Upper lobe of left lung (tissue), 6 donors: ENCODE data around the gene LRRC46. TPM values are rescaled to one million over a fixed set of nuclear protein-coding genes. Genes with fewer than 3 reads are reported as not detected.

Source experiments
- ATAC-seq, 2 donors: fragments of 200-7000 bp; cut with Tn5 transposase; one replicate each; pipeline ENCODE4 v1.9.1; 2022; ENCODE audit warnings: mild to moderate bottlenecking in 2 of 2, moderate library complexity in 2 of 2; ENCODE audit not compliant: low FRiP score in 2 of 2
- DNase-seq, 2 donors: peaks; one replicate each; pipeline ENCODE4 v3.0.0-alpha.2; 2019 to 2020
- H3K27ac ChIP-seq, 4 donors: fragments of 200-600 bp; sonication (generic); one replicate each; pipeline ENCODE4 v1.5.1; 2016 to 2019
- H3K27me3 ChIP-seq, 4 donors: fragments of 200-600 bp; sonication (generic); one replicate each; pipeline ENCODE4 v1.5.1; 2017 to 2019
- H3K36me3 ChIP-seq, 4 donors: fragments of 200-600 bp; sonication (generic); one replicate each; pipeline ENCODE4 v1.5.1; 2016 to 2019
- H3K4me1 ChIP-seq, 4 donors: fragments of 200-600 bp; sonication (generic); one replicate each; pipeline ENCODE4 v1.5.1; 2018 to 2019
- H3K4me3 ChIP-seq, 4 donors: fragments of 200-600 bp; sonication (generic); one replicate each; pipeline ENCODE4 v1.5.1; 2017 to 2019; ENCODE audit warnings: mild to moderate bottlenecking in 2 of 4, moderate library complexity in 1 of 4
- H3K9me3 ChIP-seq, 4 donors: fragments of 200-600 bp; sonication (generic); one replicate each; pipeline ENCODE4 v1.5.1; 2018 to 2019
- EP300 ChIP-seq, 4 donors: sonication (generic); formaldehyde crosslinking; IDR thresholded peaks; one replicate each; pipeline ENCODE4 v1.5.1; 2017; ENCODE audit warnings: antibody characterized with exemption in 4 of 4, control low read depth in 2 of 4
- POLR2A ChIP-seq, 4 donors: fragments of 450-650 bp; IDR thresholded peaks; one replicate each; pipeline ENCODE4 v1.5.1; 2016 to 2017; ENCODE audit warnings: antibody characterized with exemption in 4 of 4, mild to moderate bottlenecking in 2 of 4
- POLR2AphosphoS5 ChIP-seq, 2 donors: sonication (generic); formaldehyde crosslinking; IDR thresholded peaks; one replicate each; pipeline ENCODE4 v1.5.1; 2017; ENCODE audit warnings: antibody characterized with exemption in 2 of 2
- WGBS, 2 donors: methylation state at CpG; one replicate each; pipeline ENCODE4 v1.1.5; 2017 to 2018; 5-methylcytosine and 5-hydroxymethylcytosine counted together
- total RNA-seq, 6 donors: library from RNA; depleted of rRNA in 4 of 6; stranded (reverse); fragments of >200 nt in 4 of 6; gene quantifications; one replicate each; pipeline versions ENCODE4 v1.1.0 to v1.2.1, GENCODE V29; 2016 to 2021
- TF ChIP-seq, protein P1 (sequence below), 6 experiments: fragments of 450-650 bp in 4 of 6; fragments of 200-600 bp in 2 of 6; sonication (generic) in 2 of 6; IDR thresholded peaks; one replicate each; pipeline ENCODE4 v1.5.1; 2016 to 2019; ENCODE audit warnings: antibody characterized with exemption in 6 of 6
- donor health status: DM: no; HTN: no; CAD: no; lungs with moderate emphysema.
- donor health status: DM: no; HTN: yes; CAD: no; lungs with severe emphysema.

The LRRC46 gene
- total RNA-seq, 6 donors from 2014 or later = 0.49 to 23.5 (median 9.1) TPM

DNA sequence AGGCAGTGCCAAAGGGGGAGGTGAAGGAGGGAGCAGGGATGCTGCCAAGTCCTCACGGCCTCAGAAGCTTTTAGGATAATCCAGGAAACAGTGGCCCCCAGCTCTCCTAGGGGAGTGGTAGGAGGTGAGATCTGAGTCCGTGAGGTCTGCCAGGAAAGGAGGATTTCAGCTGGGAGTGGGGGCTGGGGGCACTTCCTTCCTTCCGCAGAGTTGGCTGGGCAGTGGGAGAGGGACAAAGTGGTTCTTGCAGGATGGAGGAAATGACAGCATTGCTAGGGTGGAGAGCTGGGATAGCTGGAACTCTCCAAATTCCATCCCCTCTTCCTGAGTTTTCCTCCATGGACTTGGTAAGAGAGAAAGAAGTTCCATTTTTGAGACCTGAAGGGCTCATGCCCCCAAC lies 24.3 kb downstream of the LRRC46 start:
- no peak for DNase-seq
- peak overlapping the region; percentile 40 to 70 (median 56) for H3K27ac ChIP-seq
- no peak for TF ChIP-seq POLR2A (IDR thresholded peaks at IDR 0.05)
- TF ChIP-seq POLR2AphosphoS5 (IDR thresholded peaks at IDR 0.05) = peak; percentile 42
- peak in 2 of 4 donors; percentile 16 to 31 for TF ChIP-seq EP300 (IDR thresholded peaks at IDR 0.05)
- H3K27me3 ChIP-seq = peaks cover 0 to 31% (median 3%) of the 10 kb centered on the region in 4 donors
- peaks cover 16 to 27% (median 17%) of the 10 kb centered on the region in 4 donors for H3K4me1 ChIP-seq
- peak overlapping the region in 2 of 4 donors; percentile 2 to 8 for H3K4me3 ChIP-seq
- ATAC-seq = no peak
- no peaks in the 10 kb centered on the region for H3K9me3 ChIP-seq
- 33 to 36% methylated on average over 3 of the region's 3 CpGs for WGBS, 2 donors
- H3K36me3 ChIP-seq = no peaks in the 10 kb centered on the region

DNA sequence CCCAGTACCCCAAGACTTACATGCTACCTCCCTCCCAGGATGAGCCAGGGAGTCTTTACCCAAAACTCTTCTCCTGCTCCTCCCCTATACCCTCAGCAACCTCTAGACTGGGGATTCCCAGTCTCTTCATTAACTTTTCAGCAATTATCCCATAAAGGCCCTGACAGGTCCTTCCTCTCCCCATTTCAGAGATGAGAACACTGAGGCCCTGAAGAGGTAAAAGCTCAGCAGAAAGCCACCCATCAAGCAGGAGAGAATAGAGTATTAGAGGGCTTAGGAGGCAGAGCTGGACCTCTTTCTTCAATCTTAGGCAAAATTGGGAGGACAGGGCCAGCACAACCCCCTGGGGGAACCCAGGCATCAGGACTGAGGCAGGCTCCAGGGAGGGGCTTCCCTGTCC lies 25.4 kb downstream of the LRRC46 start:
- no peak for DNase-seq
- ATAC-seq = no peak
- Histone ChIP-seq H3K36me3 (no peaks in the 10 kb centered on the region), H3K27me3 (peaks cover 0 to 25% (median 0%) of the 10 kb centered on the region in 4 donors), H3K4me3 (no peak overlapping the region), H3K4me1 (peaks cover 5 to 16% (median 7%) of the 10 kb centered on the region in 4 donors), H3K9me3 (no peaks in the 10 kb centered on the region), H3K27ac (peak overlapping the region in 2 of 4 donors; percentile 57 to 70)
- TF ChIP-seq POLR2AphosphoS5 (IDR thresholded peaks at IDR 0.05) (no peak), EP300 (IDR thresholded peaks at IDR 0.05) (no peak), POLR2A (IDR thresholded peaks at IDR 0.05) (no peak)
- TF ChIP-seq, protein P1, sequence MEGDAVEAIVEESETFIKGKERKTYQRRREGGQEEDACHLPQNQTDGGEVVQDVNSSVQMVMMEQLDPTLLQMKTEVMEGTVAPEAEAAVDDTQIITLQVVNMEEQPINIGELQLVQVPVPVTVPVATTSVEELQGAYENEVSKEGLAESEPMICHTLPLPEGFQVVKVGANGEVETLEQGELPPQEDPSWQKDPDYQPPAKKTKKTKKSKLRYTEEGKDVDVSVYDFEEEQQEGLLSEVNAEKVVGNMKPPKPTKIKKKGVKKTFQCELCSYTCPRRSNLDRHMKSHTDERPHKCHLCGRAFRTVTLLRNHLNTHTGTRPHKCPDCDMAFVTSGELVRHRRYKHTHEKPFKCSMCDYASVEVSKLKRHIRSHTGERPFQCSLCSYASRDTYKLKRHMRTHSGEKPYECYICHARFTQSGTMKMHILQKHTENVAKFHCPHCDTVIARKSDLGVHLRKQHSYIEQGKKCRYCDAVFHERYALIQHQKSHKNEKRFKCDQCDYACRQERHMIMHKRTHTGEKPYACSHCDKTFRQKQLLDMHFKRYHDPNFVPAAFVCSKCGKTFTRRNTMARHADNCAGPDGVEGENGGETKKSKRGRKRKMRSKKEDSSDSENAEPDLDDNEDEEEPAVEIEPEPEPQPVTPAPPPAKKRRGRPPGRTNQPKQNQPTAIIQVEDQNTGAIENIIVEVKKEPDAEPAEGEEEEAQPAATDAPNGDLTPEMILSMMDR (IDR thresholded peaks at IDR 0.05) = no peak

DNA sequence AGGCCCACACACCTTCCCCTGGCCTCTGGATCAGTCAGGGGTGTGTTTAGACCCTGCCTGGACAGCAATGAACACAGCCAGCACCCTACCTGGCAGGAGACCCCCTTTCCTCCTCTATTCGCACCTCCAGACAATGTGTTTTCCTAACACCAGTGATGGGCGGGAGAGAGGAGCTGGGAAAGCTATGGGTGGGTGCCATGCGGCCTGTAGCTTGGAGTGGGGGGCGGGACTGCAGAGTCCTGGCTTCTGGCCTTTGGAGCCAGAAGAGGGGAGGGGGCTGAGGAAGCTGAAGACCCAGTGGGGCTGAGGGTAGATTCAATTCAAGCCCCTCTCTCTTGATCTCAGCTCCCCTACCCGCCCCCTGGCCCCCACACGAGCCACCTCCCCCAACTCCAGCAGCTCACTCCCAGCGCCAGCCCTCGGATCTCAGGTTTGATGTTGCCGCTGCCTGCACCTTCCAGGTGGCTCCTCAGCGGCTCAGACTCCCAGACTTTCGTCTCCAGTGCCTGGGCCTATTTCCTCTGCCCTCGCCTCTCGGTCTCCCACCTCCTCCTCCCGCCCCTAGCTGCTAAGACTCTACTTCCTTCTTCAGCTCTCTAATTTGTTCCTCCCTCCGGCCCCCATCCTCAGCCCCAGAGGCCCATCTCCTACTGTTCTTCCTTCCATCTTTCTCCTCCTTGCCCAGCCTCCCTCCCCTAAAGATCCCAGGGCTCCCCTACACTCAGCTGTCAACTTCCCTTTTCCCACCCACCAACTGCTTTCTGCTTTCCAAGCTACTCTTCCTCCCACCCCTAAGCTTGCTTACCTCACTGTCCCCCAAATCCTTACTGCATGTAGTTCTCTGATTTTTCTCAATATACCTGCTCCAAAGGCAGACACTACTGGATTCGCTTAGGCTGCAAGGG lies 26.3 kb downstream of the LRRC46 start:
- no peak for ATAC-seq
- 77 to 88% methylated on average over 16 of the region's 16 CpGs for WGBS, 2 donors

DNA sequence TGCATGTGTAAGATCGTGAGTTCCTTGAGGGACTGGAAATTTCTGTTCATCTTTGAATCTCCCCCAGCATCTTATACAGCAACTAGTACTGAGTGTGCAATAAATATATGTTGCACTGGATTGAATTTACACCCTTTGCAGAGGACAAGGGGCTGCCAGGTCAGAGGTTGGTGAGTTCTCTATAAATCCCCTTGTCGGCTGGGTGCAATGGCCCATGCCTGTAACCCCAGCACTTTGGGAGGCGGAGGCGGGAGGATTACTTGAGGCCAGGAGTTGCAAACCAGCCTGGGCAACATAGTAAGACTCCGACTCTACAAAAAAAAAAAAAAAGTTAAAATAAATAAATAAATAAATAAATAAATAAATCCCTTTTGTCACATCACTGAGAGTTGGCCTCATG lies 28.9 kb downstream of the LRRC46 start:
- Histone ChIP-seq H3K27me3 (no peaks in the 10 kb centered on the region), H3K4me1 (peaks cover 6 to 15% (median 12%) of the 10 kb centered on the region in 4 donors), H3K27ac (no peak overlapping the region), H3K4me3 (no peak overlapping the region), H3K36me3 (no peaks in the 10 kb centered on the region), H3K9me3 (no peaks in the 10 kb centered on the region)
- TF ChIP-seq POLR2A (IDR thresholded peaks at IDR 0.05) (no peak), POLR2AphosphoS5 (IDR thresholded peaks at IDR 0.05) (no peak), EP300 (IDR thresholded peaks at IDR 0.05) (no peak)
- TF ChIP-seq, protein P1 (IDR thresholded peaks at IDR 0.05) = no peak
- no peak for DNase-seq
- 83 to 97% methylated on average over 5 of the region's 5 CpGs for WGBS, 2 donors
- ATAC-seq = no peak

More for the DNA sequence above, 26.3 kb downstream of the LRRC46 start:
- Histone ChIP-seq H3K4me3 (no peak overlapping the region), H3K36me3 (no peaks in the 10 kb centered on the region), H3K4me1 (peaks cover 2 to 13% (median 4%) of the 10 kb centered on the region in 4 donors), H3K27me3 (peaks cover 0 to 16% (median 0%) of the 10 kb centered on the region in 4 donors), H3K9me3 (no peaks in the 10 kb centered on the region), H3K27ac (no peak overlapping the region)
- TF ChIP-seq POLR2A (IDR thresholded peaks at IDR 0.05) (no peak), EP300 (IDR thresholded peaks at IDR 0.05) (no peak), POLR2AphosphoS5 (IDR thresholded peaks at IDR 0.05) (no peak)
- TF ChIP-seq, protein P1 (IDR thresholded peaks at IDR 0.05) = no peak
- no peak for DNase-seq

DNA sequence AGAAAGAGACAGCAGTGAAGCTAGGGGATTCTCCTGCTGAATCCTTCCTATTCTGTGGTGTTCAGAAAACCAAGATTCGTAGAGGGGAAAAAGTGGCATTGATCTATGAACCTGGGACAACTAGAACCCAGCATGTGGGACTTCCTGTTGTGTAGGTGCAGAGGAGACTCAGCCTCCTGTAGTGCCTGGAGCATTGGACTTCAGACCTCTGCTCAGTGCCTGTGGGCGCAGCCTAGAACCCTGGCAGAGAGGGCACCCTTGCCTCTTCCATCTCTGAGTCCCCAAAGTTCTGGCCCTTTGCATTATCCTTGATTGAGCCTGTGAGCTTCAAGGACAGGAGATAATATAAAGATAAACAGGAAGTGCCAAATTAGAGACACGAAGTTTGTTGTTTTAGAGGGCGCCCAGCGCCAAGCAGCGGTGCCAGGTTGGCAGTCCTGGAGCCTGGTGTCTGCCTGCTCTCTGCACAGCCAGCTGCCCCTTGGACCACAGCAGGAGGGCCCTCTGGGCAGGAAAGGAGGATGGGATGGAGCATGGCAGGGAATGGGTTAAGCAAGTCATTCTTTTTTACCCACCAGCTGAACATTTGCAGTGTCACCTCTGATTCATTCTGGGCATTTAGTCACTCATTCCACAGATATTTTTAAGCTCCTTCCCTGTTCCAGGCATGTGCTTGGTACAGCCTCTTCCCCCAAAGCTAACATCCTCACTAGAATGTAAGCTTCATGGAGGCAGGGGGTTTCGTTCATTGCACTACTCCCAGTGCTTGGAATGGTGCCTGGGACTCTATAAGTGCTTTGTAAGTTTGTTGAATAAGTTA lies 31.4 kb downstream of the LRRC46 start:
- ATAC-seq (no peak), DNase-seq (no peak)
- H3K27me3 ChIP-seq = no peaks in the 10 kb centered on the region
- TF ChIP-seq POLR2AphosphoS5 (IDR thresholded peaks at IDR 0.05) = no peak
- TF ChIP-seq POLR2A (IDR thresholded peaks at IDR 0.05) = no peak
- TF ChIP-seq, protein P1 (IDR thresholded peaks at IDR 0.05) = no peak
- no peak for TF ChIP-seq EP300 (IDR thresholded peaks at IDR 0.05)
- H3K4me1 ChIP-seq = peaks cover 5 to 13% (median 8%) of the 10 kb centered on the region in 4 donors
- no peaks in the 10 kb centered on the region for H3K9me3 ChIP-seq
- H3K4me3 ChIP-seq = no peak overlapping the region
- H3K36me3 ChIP-seq = no peaks in the 10 kb centered on the region
- 55 to 68% methylated on average over 7 of the region's 7 CpGs for WGBS, 2 donors
- H3K27ac ChIP-seq = peak overlapping the region in 2 of 4 donors; percentile 24 to 63
